ENCODE results near the gene KLHL42. TPM values are rescaled to one million over a fixed set of nuclear protein-coding genes. Genes with fewer than 3 reads are reported as not detected.

The KLHL42 gene
- total and polyA plus RNA-seq, 2 experiments from 2014 or later, result 7.6 to 33.2 TPM

GRCh38 chr12:27756670-27757195 lies 23.3 kb upstream of the KLHL42 start:
- Mint-ChIP-seq H3K9me3 (no peaks in the 10 kb centered on the region), H3K4me3 (no peak overlapping the region), H3K27me3 (ENCODE audit: insufficient read depth, low read depth, poor library complexity) (no peaks in the 10 kb centered on the region), H3K4me1 (peaks cover 3% of the 10 kb centered on the region; the same call in 1 of the 3 replicates), H3K27ac (peak overlapping the region; percentile 27), H3K36me3 (ENCODE audit: low read depth) (peaks cover 18% of the 10 kb centered on the region)
- Histone ChIP-seq H3F3A (replicated peaks; ENCODE audit: low read depth) (no peaks in the 10 kb centered on the region), H3K27me3 (ENCODE audit: insufficient read depth) (no peaks in the 10 kb centered on the region), H3K4me3 (no peak overlapping the region), H3K27ac (ENCODE audit: low read depth) (peak overlapping the region; percentile 48; the same call in 1 of the 2 replicates), H3K4me1 (ENCODE audit: insufficient read depth) (no peaks in the 10 kb centered on the region), H3K4me2 (no peak overlapping the region), H2AFZ (no peak overlapping the region), H3K9me2 (ENCODE audit: insufficient read depth) (no peaks in the 10 kb centered on the region), H4K20me1 (replicated peaks; ENCODE audit: insufficient read depth) (no peaks in the 10 kb centered on the region; the same call in 1 of the 2 replicates), H3K36me3 (ENCODE audit: insufficient read depth) (peaks cover 8% of the 10 kb centered on the region; the same call in 1 of the 2 replicates), H3K79me2 (replicated peaks; ENCODE audit: insufficient read depth) (no peaks in the 10 kb centered on the region)
- TF ChIP-seq ZNF114 (CRISPR knock-in tag; IDR thresholded peaks at IDR 0.05) (no peak), NANOG (IDR thresholded peaks at IDR 0.05; ENCODE audit: borderline replicate concordance) (no peak), ZNF331 (CRISPR knock-in tag; IDR thresholded peaks at IDR 0.05; ENCODE audit: low read depth) (no peak), STAT1 (IDR thresholded peaks at IDR 0.05; ENCODE audit: unreplicated experiment) (no peak), ETS1 (IDR thresholded peaks at IDR 0.05) (no peak), CREB1 (CRISPR knock-in tag; IDR thresholded peaks at IDR 0.05; ENCODE audit: low read depth) (no peak), CTCF (conservative IDR thresholded peaks at IDR 0.05; ENCODE audit: low read depth in 2 of 2) (no peak), EZH2phosphoT487 (IDR thresholded peaks at IDR 0.05; ENCODE audit: unreplicated experiment) (no peak)
- DNase-seq (ENCODE audit: low spot score), result no peak
- no peak for ATAC-seq

- Histone ChIP-seq H3F3A (replicated peaks; ENCODE audit: low read depth) (no peaks in the 10 kb centered on the region), H3K36me3 (ENCODE audit: insufficient read depth) (no peaks in the 10 kb centered on the region), H3K27me3 (ENCODE audit: insufficient read depth) (no peaks in the 10 kb centered on the region), H2AFZ (no peak overlapping the region), H3K9me2 (ENCODE audit: insufficient read depth) (no peaks in the 10 kb centered on the region), H3K79me2 (replicated peaks; ENCODE audit: insufficient read depth) (no peaks in the 10 kb centered on the region), H4K20me1 (replicated peaks; ENCODE audit: insufficient read depth) (0 out of 2 replicates have a peak, but pooled peaks cover 4% of the 10 kb centered on the region), H3K4me3 (no peak overlapping the region), H3K4me1 (ENCODE audit: insufficient read depth) (no peaks in the 10 kb centered on the region), H3K27ac (ENCODE audit: low read depth) (0 out of 2 replicates have a peak overlapping the region, but pooled peaks have one; percentile 46), H3K4me2 (no peak overlapping the region)
- Mint-ChIP-seq H3K27ac (no peak overlapping the region), H3K27me3 (ENCODE audit: insufficient read depth, low read depth, poor library complexity) (peaks cover 1% of the 10 kb centered on the region), H3K4me1 (no peaks in the 10 kb centered on the region), H3K9me3 (no peaks in the 10 kb centered on the region), H3K4me3 (no peak overlapping the region), H3K36me3 (ENCODE audit: low read depth) (no peaks in the 10 kb centered on the region)
- ATAC-seq, result no peak
- DNase-seq (ENCODE audit: low spot score), result no peak
- TF ChIP-seq NANOG (IDR thresholded peaks at IDR 0.05; ENCODE audit: borderline replicate concordance), result no peak
- TF ChIP-seq STAT1 (IDR thresholded peaks at IDR 0.05; ENCODE audit: unreplicated experiment), result no peak
- TF ChIP-seq EZH2phosphoT487 (IDR thresholded peaks at IDR 0.05; ENCODE audit: unreplicated experiment), result no peak
- TF ChIP-seq ZNF114 (CRISPR knock-in tag; IDR thresholded peaks at IDR 0.05), result no peak
- no peak for TF ChIP-seq CTCF (conservative IDR thresholded peaks at IDR 0.05; ENCODE audit: low read depth in 2 of 2)
- TF ChIP-seq EZH2 (IDR thresholded peaks at IDR 0.05; ENCODE audit: low read depth, unreplicated experiment), result no peak
- no peak for TF ChIP-seq ZNF331 (CRISPR knock-in tag; IDR thresholded peaks at IDR 0.05; ENCODE audit: low read depth)
- TF ChIP-seq CREB1 (CRISPR knock-in tag; IDR thresholded peaks at IDR 0.05; ENCODE audit: low read depth), result no peak
- no peak for TF ChIP-seq ETS1 (IDR thresholded peaks at IDR 0.05)
- no peak for TF ChIP-seq REST (IDR thresholded peaks at IDR 0.05; ENCODE audit: unreplicated experiment)
- no peak for TF ChIP-seq JUNB (IDR thresholded peaks at IDR 0.05; ENCODE audit: unreplicated experiment)
Observed at GRCh38 chr12:27762757-27763156, 17.3 kb upstream of the KLHL42 start.

All from GM23338 (cell line).